HG03460 (cell line): ENCODE data around the gene KCNQ5.

Experiments used
- ATAC-seq: cut with Tn5 transposase; IDR thresholded peaks from one replicate; pipeline ENCODE4 v1.9.1; 2021; ENCODE audit not compliant: unreplicated experiment

KCNQ5 gene

GRCh38 chr6:72639920-72640614 lies 18.2 kb downstream of the KCNQ5 start:
- no peak for ATAC-seq

- ATAC-seq: no peak
These were observed 18.7 kb downstream of the KCNQ5 start for GRCh38 chr6:72640615-72640930.

GRCh38 chr6:72642435-72642834 lies 20.6 kb downstream of the KCNQ5 start:
- no peak for ATAC-seq

GRCh38 chr6:72643214-72643613 lies 21.4 kb downstream of the KCNQ5 start:
- ATAC-seq: no peak

- no peak for ATAC-seq
These were observed 25.0 kb downstream of the KCNQ5 start for GRCh38 chr6:72646604-72647485.

- ATAC-seq: no peak
These were observed 25.6 kb downstream of the KCNQ5 start for GRCh38 chr6:72647489-72647888.

GRCh38 chr6:72649032-72649984 lies 27.4 kb downstream of the KCNQ5 start:
- peak; percentile 55 for ATAC-seq

- ATAC-seq: no peak
These were observed 28.3 kb downstream of the KCNQ5 start for GRCh38 chr6:72650081-72650745.

GRCh38 chr6:72651174-72651573 lies 29.3 kb downstream of the KCNQ5 start:
- ATAC-seq: no peak

GRCh38 chr6:72651967-72652956 lies 30.4 kb downstream of the KCNQ5 start:
- no peak for ATAC-seq

GRCh38 chr6:72653026-72653425 lies 31.2 kb downstream of the KCNQ5 start:
- ATAC-seq: no peak

- ATAC-seq: peak; percentile 59
These were observed 32.3 kb downstream of the KCNQ5 start for GRCh38 chr6:72654071-72654621.

- no peak for ATAC-seq
These were observed 35.7 kb downstream of the KCNQ5 start for GRCh38 chr6:72657407-72658197.

GRCh38 chr6:72659754-72660153 lies 37.9 kb downstream of the KCNQ5 start:
- no peak for ATAC-seq

GRCh38 chr6:72661411-72661810 lies 39.5 kb downstream of the KCNQ5 start:
- no peak for ATAC-seq

GRCh38 chr6:72665599-72665998 lies 43.7 kb downstream of the KCNQ5 start:
- no peak for ATAC-seq

GRCh38 chr6:72669324-72669723 lies 47.5 kb downstream of the KCNQ5 start:
- no peak for ATAC-seq

- no peak for ATAC-seq
These were observed 51.0 kb downstream of the KCNQ5 start for GRCh38 chr6:72672906-72673305.
